GM23248 (cell line): Measurements from ENCODE around the gene LMO4. TPM values are rescaled to one million over a fixed set of nuclear protein-coding genes. Genes with fewer than 3 reads are reported as not detected.

Source experiments
- DNase-seq: peaks from one replicate; pipeline ENCODE4 v3.0.0-alpha.2; 2015
- H2AFZ ChIP-seq: fragments of 200-600 bp; sonication (generic); 2 replicates; pipeline ENCODE4 v1.6.1; 2016; ENCODE audit warnings: antibody characterized with exemption
- H3F3A ChIP-seq: fragments of 200-600 bp; sonication (generic); 2 replicates; pipeline ENCODE4 v1.6.1; 2016; ENCODE audit warnings: mild to moderate bottlenecking, antibody characterized with exemption, mixed run types; ENCODE audit not compliant: insufficient read depth
- H3K27ac ChIP-seq: fragments of 200-600 bp; sonication (generic); 2 replicates; pipeline ENCODE4 v1.5.1; 2016; ENCODE audit warnings: mild to moderate bottlenecking
- H3K27me3 ChIP-seq: fragments of 200-600 bp; sonication (generic); replicated peaks from 2 replicates; pipeline ENCODE4 v1.6.1; 2016; ENCODE audit warnings: mild to moderate bottlenecking; ENCODE audit not compliant: insufficient read depth
- H3K36me3 ChIP-seq: fragments of 200-600 bp; sonication (generic); 2 replicates; pipeline ENCODE4 v1.6.1; 2016; ENCODE audit warnings: low read depth, mild to moderate bottlenecking
- H3K4me1 ChIP-seq: fragments of 200-600 bp; sonication (generic); 2 replicates; pipeline ENCODE4 v1.6.1; 2016; ENCODE audit warnings: mild to moderate bottlenecking; ENCODE audit not compliant: insufficient read depth
- H3K4me2 ChIP-seq: fragments of 200-600 bp; sonication (generic); one replicate; pipeline ENCODE4 v1.6.1; 2016; ENCODE audit warnings: mild to moderate bottlenecking; ENCODE audit not compliant: unreplicated experiment
- H3K4me3 ChIP-seq: fragments of 200-600 bp; sonication (generic); 2 replicates; pipeline ENCODE4 v1.5.1; 2016; ENCODE audit warnings: mild to moderate bottlenecking
- H3K79me2 ChIP-seq: fragments of 200-600 bp; sonication (generic); 2 replicates; pipeline ENCODE4 v1.6.1; 2016; ENCODE audit warnings: mild to moderate bottlenecking; ENCODE audit not compliant: insufficient read depth
- H3K9ac ChIP-seq: fragments of 200-600 bp; sonication (generic); 2 replicates; pipeline ENCODE4 v1.6.1; 2016; ENCODE audit warnings: mild to moderate bottlenecking
- H3K9me2 ChIP-seq: fragments of 200-600 bp; sonication (generic); 2 replicates; pipeline ENCODE4 v1.6.1; 2016; ENCODE audit warnings: mixed run types, mild to moderate bottlenecking, moderate library complexity; ENCODE audit not compliant: insufficient read depth
- H3K9me3 ChIP-seq: fragments of 200-600 bp; sonication (generic); one replicate; pipeline ENCODE4 v1.6.1; 2017; ENCODE audit warnings: low read depth
- H4K20me1 ChIP-seq: fragments of 200-600 bp; sonication (generic); 2 replicates; pipeline ENCODE4 v1.6.0; 2016; ENCODE audit not compliant: insufficient read depth
- EZH2 ChIP-seq: fragments of 200-600 bp; sonication (generic); IDR thresholded peaks from 2 replicates; pipeline ENCODE4 v1.6.1; 2018; ENCODE audit warnings: antibody characterized with exemption, mild to moderate bottlenecking; ENCODE audit not compliant: insufficient read depth, poor library complexity, severe bottlenecking
- EZH2phosphoT487 ChIP-seq: fragments of 200-600 bp; sonication (generic); IDR thresholded peaks from 2 replicates; pipeline ENCODE4 v1.6.1; 2018; ENCODE audit warnings: antibody characterized with exemption, moderate library complexity, mild to moderate bottlenecking, low read depth; ENCODE audit not compliant: insufficient read depth
- WGBS, 2 experiments: methylation state at CpG; one replicate each; pipeline ENCODE4 v1.1.6; 2015 to 2017; ENCODE audit warnings: low lambda C conversion rate in 2 of 2, low coverage in 1 of 2; ENCODE audit errors: missing lambda C conversion rate in 2 of 2; 5-methylcytosine and 5-hydroxymethylcytosine counted together
- in situ Hi-C: fragments of 300-500 bp; cut with MboI; formaldehyde crosslinking; loops from 2 replicates; pipeline ENCODE4 v1.15.0; 2020
- polyA plus RNA-seq: library from polyadenylated mRNA; unstranded; fragments of >200 nt; fragmentation: Nextera tagmentation; extraction: Ambion mirVana; gene quantifications from 2 replicates; pipeline ENCODE4 v1.2.1, GENCODE V29; 2016
- total RNA-seq: library from RNA; depleted of rRNA; stranded (reverse); fragments of >200 nt; shearing (Covaris generic); gene quantifications from 2 replicates; pipeline ENCODE4 v1.2.3, GENCODE V29; 2014

The LMO4 gene
- total and polyA plus RNA-seq, 2 experiments from 2014 or later, result 23.8 to 103 TPM

- peaks cover 76% of the 10 kb centered on the region for H3K36me3 ChIP-seq
- no peaks in the 10 kb centered on the region for H3K27me3 ChIP-seq
- no peaks in the 10 kb centered on the region for H3K9me3 ChIP-seq
- H3K79me2 ChIP-seq, result peaks cover 37% of the 10 kb centered on the region
- no peak overlapping the region for H3K4me2 ChIP-seq
- H3K9ac ChIP-seq, result no peak overlapping the region
- no peaks in the 10 kb centered on the region for H4K20me1 ChIP-seq
- 98 to 99% methylated on average over 8 of the region's 8 CpGs for WGBS, 2 experiments
- no peak overlapping the region for H3K4me3 ChIP-seq
- DNase-seq, result no peak
- TF ChIP-seq EZH2 (no peak), EZH2phosphoT487 (no peak)
- peaks cover 44% of the 10 kb centered on the region for H3F3A ChIP-seq
- H3K4me1 ChIP-seq, result no peaks in the 10 kb centered on the region
- no peaks in the 10 kb centered on the region for H3K9me2 ChIP-seq
- H3K27ac ChIP-seq, result no peak overlapping the region
- no peak overlapping the region for H2AFZ ChIP-seq
- in situ Hi-C loops, result loop anchor here (25.0 kb wide), 2 partner anchors 616 to 716 kb away; no protein-coding TSS in a partner anchor
These were observed 17.6 kb downstream of the LMO4 start for GRCh38 chr1:87346130-87346814.

- Histone ChIP-seq H3K27me3 (no peaks in the 10 kb centered on the region), H2AFZ (no peak overlapping the region), H3K4me3 (no peak overlapping the region), H3K9me3 (no peaks in the 10 kb centered on the region), H3F3A (peaks cover 32% of the 10 kb centered on the region), H3K27ac (no peak overlapping the region), H3K36me3 (peaks cover 54% of the 10 kb centered on the region), H3K4me1 (no peaks in the 10 kb centered on the region), H3K79me2 (peaks cover 15% of the 10 kb centered on the region), H4K20me1 (no peaks in the 10 kb centered on the region), H3K9me2 (no peaks in the 10 kb centered on the region), H3K4me2 (no peak overlapping the region), H3K9ac (no peak overlapping the region)
- DNase-seq, result no peak
- 96 to 99% methylated on average over 7 of the region's 7 CpGs for WGBS, 2 experiments
- no peak for TF ChIP-seq EZH2phosphoT487
- in situ Hi-C loops, result loop anchor here (25.0 kb wide), 2 partner anchors 614 to 714 kb away; no protein-coding TSS in a partner anchor
These were observed 19.8 kb downstream of the LMO4 start for GRCh38 chr1:87348341-87349019.

GRCh38 chr1:87349036-87349435 lies 20.4 kb downstream of the LMO4 start:
- Histone ChIP-seq H3K27me3 (no peaks in the 10 kb centered on the region), H3K27ac (no peak overlapping the region), H4K20me1 (no peaks in the 10 kb centered on the region), H3K4me2 (no peak overlapping the region), H3K9me3 (no peaks in the 10 kb centered on the region), H2AFZ (no peak overlapping the region), H3K4me3 (no peak overlapping the region), H3K9ac (no peak overlapping the region), H3F3A (peaks cover 32% of the 10 kb centered on the region), H3K79me2 (peaks cover 9% of the 10 kb centered on the region), H3K36me3 (peaks cover 49% of the 10 kb centered on the region), H3K9me2 (no peaks in the 10 kb centered on the region), H3K4me1 (no peaks in the 10 kb centered on the region)
- in situ Hi-C loops, result loop anchor here (25.0 kb wide), 2 partner anchors 613 to 713 kb away; no protein-coding TSS in a partner anchor
- 95 to 100% methylated on average over 2 of the region's 2 CpGs for WGBS, 2 experiments
- no peak for TF ChIP-seq EZH2
- no peak for DNase-seq

- H3K4me2 ChIP-seq, result no peak overlapping the region
- H4K20me1 ChIP-seq, result no peaks in the 10 kb centered on the region
- no peaks in the 10 kb centered on the region for H3K9me2 ChIP-seq
- no peak overlapping the region for H3K9ac ChIP-seq
- TF ChIP-seq EZH2phosphoT487, result no peak
- TF ChIP-seq EZH2, result no peak
- WGBS, 2 experiments, result 97 to 99% methylated on average over 3 of the region's 3 CpGs
- peaks cover 9% of the 10 kb centered on the region; the same call in 1 of the 2 replicates for H3F3A ChIP-seq
- no peaks in the 10 kb centered on the region for H3K4me1 ChIP-seq
- no peak for DNase-seq
- H3K36me3 ChIP-seq, result no peaks in the 10 kb centered on the region
- H3K9me3 ChIP-seq, result no peaks in the 10 kb centered on the region
- H2AFZ ChIP-seq, result no peak overlapping the region
- no peak overlapping the region for H3K4me3 ChIP-seq
- no peaks in the 10 kb centered on the region for H3K27me3 ChIP-seq
- in situ Hi-C loops, result no loop called here
- no peaks in the 10 kb centered on the region for H3K79me2 ChIP-seq
- no peak overlapping the region for H3K27ac ChIP-seq
These were observed 27.2 kb downstream of the LMO4 start for GRCh38 chr1:87355894-87356293.
